ENCODE measurements around the gene NOS3. TPM values are rescaled to one million over a fixed set of nuclear protein-coding genes. Genes with fewer than 3 reads are reported as not detected.

Gene NOS3
- total RNA-seq, 4 donors from 2014 or later, result 5.2 to 8.1 (median 6.3) TPM

DNA sequence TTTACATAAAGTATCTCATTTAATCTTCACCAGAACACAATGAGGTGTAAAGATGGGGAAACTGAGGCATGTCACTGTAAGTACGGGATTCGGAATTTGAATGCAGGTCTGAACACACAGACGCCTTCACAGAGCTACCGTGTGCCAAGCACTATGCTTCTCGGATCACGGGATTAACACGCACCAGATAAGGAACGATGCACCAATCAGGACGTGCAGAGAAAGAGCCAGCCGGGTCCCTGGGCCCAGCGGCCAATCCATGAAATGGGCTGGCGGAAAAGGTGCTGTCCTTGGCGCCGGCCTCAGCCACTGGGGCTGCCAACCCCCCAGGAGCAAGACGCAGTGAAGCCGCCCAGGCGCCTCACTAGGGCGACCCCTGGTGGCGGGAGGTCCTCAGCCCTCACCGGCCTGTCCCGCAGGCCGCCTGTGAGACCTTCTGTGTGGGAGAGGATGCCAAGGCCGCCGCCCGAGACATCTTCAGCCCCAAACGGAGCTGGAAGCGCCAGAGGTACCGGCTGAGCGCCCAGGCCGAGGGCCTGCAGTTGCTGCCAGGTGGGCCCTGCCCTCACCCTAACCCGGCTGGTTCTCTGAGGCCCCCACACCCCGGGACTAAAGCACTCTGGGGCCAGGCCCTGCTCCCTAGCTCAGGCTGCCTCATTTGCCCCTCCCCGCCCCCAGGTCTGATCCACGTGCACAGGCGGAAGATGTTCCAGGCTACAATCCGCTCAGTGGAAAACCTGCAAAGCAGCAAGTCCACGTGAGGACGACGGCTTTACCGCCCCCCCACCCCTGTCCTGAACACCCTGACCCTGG is 17.9 kb downstream of the NOS3 start:
- intact Hi-C loops (cut with DNase I), result no loop called here
- peaks cover 4% of the 10 kb centered on the region for H3K27me3 ChIP-seq
- peak overlapping the region in 1 of 3 donors; percentile 2 for H3K27ac ChIP-seq
- H3K4me3 ChIP-seq (replicated peaks in 1 of 3), result no peak overlapping the region
- no peaks in the 10 kb centered on the region for H3K36me3 ChIP-seq
- peaks cover 4 to 29% of the 10 kb centered on the region in 2 donors for H3K4me1 ChIP-seq
- TF ChIP-seq, protein P1, sequence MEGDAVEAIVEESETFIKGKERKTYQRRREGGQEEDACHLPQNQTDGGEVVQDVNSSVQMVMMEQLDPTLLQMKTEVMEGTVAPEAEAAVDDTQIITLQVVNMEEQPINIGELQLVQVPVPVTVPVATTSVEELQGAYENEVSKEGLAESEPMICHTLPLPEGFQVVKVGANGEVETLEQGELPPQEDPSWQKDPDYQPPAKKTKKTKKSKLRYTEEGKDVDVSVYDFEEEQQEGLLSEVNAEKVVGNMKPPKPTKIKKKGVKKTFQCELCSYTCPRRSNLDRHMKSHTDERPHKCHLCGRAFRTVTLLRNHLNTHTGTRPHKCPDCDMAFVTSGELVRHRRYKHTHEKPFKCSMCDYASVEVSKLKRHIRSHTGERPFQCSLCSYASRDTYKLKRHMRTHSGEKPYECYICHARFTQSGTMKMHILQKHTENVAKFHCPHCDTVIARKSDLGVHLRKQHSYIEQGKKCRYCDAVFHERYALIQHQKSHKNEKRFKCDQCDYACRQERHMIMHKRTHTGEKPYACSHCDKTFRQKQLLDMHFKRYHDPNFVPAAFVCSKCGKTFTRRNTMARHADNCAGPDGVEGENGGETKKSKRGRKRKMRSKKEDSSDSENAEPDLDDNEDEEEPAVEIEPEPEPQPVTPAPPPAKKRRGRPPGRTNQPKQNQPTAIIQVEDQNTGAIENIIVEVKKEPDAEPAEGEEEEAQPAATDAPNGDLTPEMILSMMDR (IDR thresholded peaks at IDR 0.05), result peak; percentile 36 to 82 (median 60)
- no peak for TF ChIP-seq POLR2A (IDR thresholded peaks at IDR 0.05)
- DNase-seq, result peak; percentile 38 to 58
- H3K9me3 ChIP-seq, result no peaks in the 10 kb centered on the region
- 33 to 60% methylated on average over 21 to 32 of the region's 40 CpGs for WGBS, 2 donors

DNA sequence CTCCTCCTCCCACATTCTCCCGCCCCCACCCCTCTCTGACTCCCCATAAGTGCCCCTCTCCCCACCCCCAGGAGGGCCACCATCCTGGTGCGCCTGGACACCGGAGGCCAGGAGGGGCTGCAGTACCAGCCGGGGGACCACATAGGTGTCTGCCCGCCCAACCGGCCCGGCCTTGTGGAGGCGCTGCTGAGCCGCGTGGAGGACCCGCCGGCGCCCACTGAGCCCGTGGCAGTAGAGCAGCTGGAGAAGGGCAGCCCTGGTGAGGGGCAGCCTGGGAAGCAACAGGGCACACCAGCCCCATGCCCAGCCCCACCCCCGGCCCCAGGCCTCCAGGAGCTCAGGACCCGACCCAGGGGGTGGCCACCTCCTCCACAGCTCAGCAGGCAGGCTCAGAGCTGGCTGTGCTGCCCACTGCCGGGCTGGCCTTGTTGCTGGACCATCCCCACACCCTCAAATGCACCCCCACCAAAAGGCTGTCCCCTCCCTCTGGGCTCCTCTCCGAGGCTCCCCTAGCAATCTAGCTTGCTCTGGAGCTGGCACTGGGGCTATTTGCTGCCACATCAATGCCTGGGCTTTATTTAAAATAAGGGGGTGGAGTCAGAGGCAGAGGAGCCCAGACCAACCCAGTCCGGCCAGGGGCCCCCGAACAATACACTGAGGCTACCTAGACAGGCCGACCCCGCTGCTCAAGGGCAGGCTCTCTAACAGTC is 18.7 kb downstream of the NOS3 start:
- 47 to 63% methylated on average over 2 to 6 of the region's 22 CpGs for WGBS, 2 donors
- peaks cover 4% of the 10 kb centered on the region for H3K27me3 ChIP-seq
- no peak for DNase-seq
- TF ChIP-seq POLR2A (IDR thresholded peaks at IDR 0.05), result no peak
- TF ChIP-seq, protein P1 (IDR thresholded peaks at IDR 0.05), result no peak
- H3K36me3 ChIP-seq, result no peaks in the 10 kb centered on the region
- intact Hi-C loops (cut with DNase I), result no loop called here
- peaks cover 7 to 33% of the 10 kb centered on the region in 2 donors for H3K4me1 ChIP-seq
- H3K4me3 ChIP-seq (replicated peaks in 1 of 3), result no peak overlapping the region
- H3K9me3 ChIP-seq, result no peaks in the 10 kb centered on the region
- no peak overlapping the region for H3K27ac ChIP-seq

DNA sequence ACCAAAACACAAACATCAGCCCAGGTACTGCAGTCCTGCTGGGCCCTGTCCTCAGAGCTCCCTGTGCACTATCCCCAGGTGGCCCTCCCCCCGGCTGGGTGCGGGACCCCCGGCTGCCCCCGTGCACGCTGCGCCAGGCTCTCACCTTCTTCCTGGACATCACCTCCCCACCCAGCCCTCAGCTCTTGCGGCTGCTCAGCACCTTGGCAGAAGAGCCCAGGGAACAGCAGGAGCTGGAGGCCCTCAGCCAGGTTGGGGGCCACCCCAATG is 19.2 kb downstream of the NOS3 start:
- no peak overlapping the region for H3K27ac ChIP-seq
- no peak overlapping the region for H3K4me3 ChIP-seq (replicated peaks in 1 of 3)
- peaks cover 4% of the 10 kb centered on the region for H3K27me3 ChIP-seq
- no peak for DNase-seq
- no peak for TF ChIP-seq POLR2A (IDR thresholded peaks at IDR 0.05)
- TF ChIP-seq, protein P1 (IDR thresholded peaks at IDR 0.05), result no peak
- WGBS, 2 donors, result 4% methylated on average over 4 of the region's 7 CpGs; no CpG with 5 or more reads in 1 of the 2 donors
- intact Hi-C loops (cut with DNase I), result no loop called here
- H3K9me3 ChIP-seq, result no peaks in the 10 kb centered on the region
- peaks cover 7 to 33% of the 10 kb centered on the region in 2 donors for H3K4me1 ChIP-seq
- no peaks in the 10 kb centered on the region for H3K36me3 ChIP-seq

DNA sequence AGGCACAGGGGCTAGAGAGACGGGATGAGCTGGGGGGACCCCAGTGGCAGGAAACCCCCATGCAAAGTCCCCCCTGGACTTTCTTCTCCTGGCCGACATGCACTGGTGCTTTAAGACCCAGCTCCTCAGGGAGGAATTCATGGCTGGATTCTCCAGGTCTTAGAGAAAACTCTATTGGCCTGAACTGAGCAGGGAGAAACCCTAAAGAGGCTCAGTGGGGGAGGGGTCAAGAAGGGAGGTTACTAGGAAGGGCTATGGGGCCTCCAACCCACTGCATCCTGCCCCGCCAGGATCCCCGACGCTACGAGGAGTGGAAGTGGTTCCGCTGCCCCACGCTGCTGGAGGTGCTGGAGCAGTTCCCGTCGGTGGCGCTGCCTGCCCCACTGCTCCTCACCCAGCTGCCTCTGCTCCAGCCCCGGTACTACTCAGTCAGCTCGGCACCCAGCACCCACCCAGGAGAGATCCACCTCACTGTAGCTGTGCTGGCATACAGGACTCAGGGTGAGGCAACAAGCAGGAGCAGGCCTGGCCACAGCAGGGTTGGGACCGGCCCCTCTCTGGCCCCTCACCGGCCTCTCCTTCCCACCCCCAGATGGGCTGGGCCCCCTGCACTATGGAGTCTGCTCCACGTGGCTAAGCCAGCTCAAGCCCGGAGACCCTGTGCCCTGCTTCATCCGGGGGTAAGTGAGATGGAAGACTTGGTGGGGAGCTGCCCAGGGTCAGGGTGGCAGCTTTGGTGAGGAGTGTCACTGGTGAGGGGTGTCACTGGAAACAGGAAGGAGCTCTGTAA is 19.7 kb downstream of the NOS3 start:
- Histone ChIP-seq H3K27me3 (peaks cover 4% of the 10 kb centered on the region), H3K27ac (no peak overlapping the region), H3K36me3 (no peaks in the 10 kb centered on the region), H3K4me3 (replicated peaks in 1 of 3) (no peak overlapping the region), H3K4me1 (peaks cover 7 to 33% of the 10 kb centered on the region in 2 donors), H3K9me3 (no peaks in the 10 kb centered on the region)
- peak in 1 of 2 donors; percentile 27 for DNase-seq
- intact Hi-C loops (cut with DNase I), result no loop called here
- TF ChIP-seq, protein P1 (IDR thresholded peaks at IDR 0.05), result no peak
- no peak for TF ChIP-seq POLR2A (IDR thresholded peaks at IDR 0.05)
- WGBS, 2 donors, result 14 to 35% methylated on average over 5 to 15 of the region's 18 CpGs

Data from thyroid gland (tissue), 4 donors.